Mesothelial cell of epicardium (in vitro differentiated cells): ENCODE measurements around the gene PPP3CA. TPM values are rescaled to one million over a fixed set of nuclear protein-coding genes. Genes with fewer than 3 reads are reported as not detected.
"Not testable (repeated sequence)": the region's sequence is repeated elsewhere in the genome, so short reads cannot be mapped to it uniquely, and the experiment has no call there.

Experiments used
- DNase-seq, 2 experiments: peaks; one replicate each; pipeline ENCODE4 v3.0.0; 2021; ENCODE audit warnings: low spot score in 2 of 2; ENCODE audit not compliant: unreplicated experiment in 2 of 2
- H3K27ac Mint-ChIP-seq: 2 replicates; pipeline ENCODE4 v1.8.0; 2021; ENCODE audit warnings: mixed read lengths
- H3K27me3 Mint-ChIP-seq: 2 replicates; pipeline ENCODE4 v1.8.0; 2021; ENCODE audit warnings: low read depth, mixed read lengths
- H3K36me3 Mint-ChIP-seq: 2 replicates; pipeline ENCODE4 v1.8.0; 2021; ENCODE audit warnings: mixed read lengths
- H3K4me1 Mint-ChIP-seq: 2 replicates; pipeline ENCODE4 v1.8.0; 2021; ENCODE audit warnings: mixed read lengths
- H3K4me3 Mint-ChIP-seq: 2 replicates; pipeline ENCODE4 v1.8.0; 2021; ENCODE audit warnings: mild to moderate bottlenecking, moderate library complexity, mixed read lengths
- H3K9me3 Mint-ChIP-seq: 2 replicates; pipeline ENCODE4 v1.8.0; 2021; ENCODE audit warnings: mixed read lengths
- CTCF ChIP-seq: fragments of 200-600 bp; sonication (generic); IDR thresholded peaks from one replicate; pipeline ENCODE4 v1.5.0; 2021; ENCODE audit warnings: antibody characterized with exemption; ENCODE audit not compliant: unreplicated experiment
- total RNA-seq: library from RNA; stranded (reverse); gene quantifications from 3 replicates; pipeline ENCODE4 v1.2.1, GENCODE V29; 2021

PPP3CA gene
- total RNA-seq, 1 donor from 2014 or later: 23.5 TPM

- Mint-ChIP-seq H3K27me3 (no peaks in the 10 kb centered on the region), H3K4me3 (no peak overlapping the region), H3K9me3 (peaks cover 22% of the 10 kb centered on the region), H3K4me1 (no peaks in the 10 kb centered on the region), H3K27ac (no peak overlapping the region), H3K36me3 (peaks cover 7% of the 10 kb centered on the region)
- TF ChIP-seq CTCF: no peak
- no peak for DNase-seq
Observed at GRCh38 chr4:101136373-101137370, 210.7 kb downstream of the PPP3CA start.

GRCh38 chr4:101135371-101136010 lies 211.8 kb downstream of the PPP3CA start:
- peaks cover 8% of the 10 kb centered on the region for H3K36me3 Mint-ChIP-seq
- no peak for DNase-seq
- TF ChIP-seq CTCF: no peak
- no peaks in the 10 kb centered on the region for H3K4me1 Mint-ChIP-seq
- H3K4me3 Mint-ChIP-seq: no peak overlapping the region
- H3K27me3 Mint-ChIP-seq: no peaks in the 10 kb centered on the region
- H3K27ac Mint-ChIP-seq: no peak overlapping the region
- H3K9me3 Mint-ChIP-seq: peaks cover 30% of the 10 kb centered on the region

- DNase-seq, H3K27ac Mint-ChIP-seq, H3K4me3 Mint-ChIP-seq, H3K27me3 Mint-ChIP-seq, H3K4me1 Mint-ChIP-seq: not testable (repeated sequence)
- Mint-ChIP-seq H3K9me3 (peaks cover 38% of the 10 kb centered on the region), H3K36me3 (peaks cover 14% of the 10 kb centered on the region)
Observed at GRCh38 chr4:101131058-101131457, 216.3 kb downstream of the PPP3CA start.

- not testable (repeated sequence) for H3K27ac Mint-ChIP-seq, H3K4me1 Mint-ChIP-seq, DNase-seq, H3K27me3 Mint-ChIP-seq, H3K4me3 Mint-ChIP-seq
- Mint-ChIP-seq H3K36me3 (peaks cover 14% of the 10 kb centered on the region), H3K9me3 (peaks cover 32% of the 10 kb centered on the region)
Observed at GRCh38 chr4:101128898-101129297, 218.4 kb downstream of the PPP3CA start.

- Mint-ChIP-seq H3K4me3 (no peak overlapping the region), H3K9me3 (peaks cover 28% of the 10 kb centered on the region), H3K36me3 (peaks cover 14% of the 10 kb centered on the region), H3K4me1 (no peaks in the 10 kb centered on the region), H3K27me3 (no peaks in the 10 kb centered on the region), H3K27ac (no peak overlapping the region)
- no peak for DNase-seq
- TF ChIP-seq CTCF: no peak
Observed at GRCh38 chr4:101128473-101128872, 218.9 kb downstream of the PPP3CA start.

- Mint-ChIP-seq H3K27ac (no peak overlapping the region), H3K9me3 (peaks cover 21% of the 10 kb centered on the region), H3K27me3 (no peaks in the 10 kb centered on the region), H3K4me1 (no peaks in the 10 kb centered on the region), H3K36me3 (peaks cover 8% of the 10 kb centered on the region), H3K4me3 (no peak overlapping the region)
- TF ChIP-seq CTCF: no peak
- no peak for DNase-seq
Observed at GRCh38 chr4:101127176-101127790, 220.0 kb downstream of the PPP3CA start.
